Measurements from ENCODE around the gene ADORA3.

Gene ADORA3

DNA sequence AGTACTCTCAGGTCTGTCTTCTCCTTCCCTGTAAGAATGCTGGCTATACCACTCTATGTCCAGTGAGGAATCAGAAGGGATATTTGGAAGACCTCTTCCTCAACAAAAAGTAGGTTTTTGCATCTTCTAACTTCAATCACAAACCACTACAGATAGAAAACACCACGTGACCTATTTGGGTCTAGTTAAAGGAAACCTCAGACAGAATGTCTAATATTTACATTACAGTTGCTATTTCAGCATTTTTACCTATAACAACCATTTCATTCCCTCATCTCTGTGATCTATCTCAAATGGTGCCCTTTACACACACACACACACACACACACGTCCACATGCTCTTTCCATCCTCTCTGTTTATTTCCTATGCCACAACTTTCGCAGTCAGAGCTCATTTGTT lies 7.9 kb upstream of the ADORA3 start:
- DNase-seq (ENCODE audit: low read depth in 1 of 2, low spot score in 1 of 2), result no peak
- TF ChIP-seq, protein P1, sequence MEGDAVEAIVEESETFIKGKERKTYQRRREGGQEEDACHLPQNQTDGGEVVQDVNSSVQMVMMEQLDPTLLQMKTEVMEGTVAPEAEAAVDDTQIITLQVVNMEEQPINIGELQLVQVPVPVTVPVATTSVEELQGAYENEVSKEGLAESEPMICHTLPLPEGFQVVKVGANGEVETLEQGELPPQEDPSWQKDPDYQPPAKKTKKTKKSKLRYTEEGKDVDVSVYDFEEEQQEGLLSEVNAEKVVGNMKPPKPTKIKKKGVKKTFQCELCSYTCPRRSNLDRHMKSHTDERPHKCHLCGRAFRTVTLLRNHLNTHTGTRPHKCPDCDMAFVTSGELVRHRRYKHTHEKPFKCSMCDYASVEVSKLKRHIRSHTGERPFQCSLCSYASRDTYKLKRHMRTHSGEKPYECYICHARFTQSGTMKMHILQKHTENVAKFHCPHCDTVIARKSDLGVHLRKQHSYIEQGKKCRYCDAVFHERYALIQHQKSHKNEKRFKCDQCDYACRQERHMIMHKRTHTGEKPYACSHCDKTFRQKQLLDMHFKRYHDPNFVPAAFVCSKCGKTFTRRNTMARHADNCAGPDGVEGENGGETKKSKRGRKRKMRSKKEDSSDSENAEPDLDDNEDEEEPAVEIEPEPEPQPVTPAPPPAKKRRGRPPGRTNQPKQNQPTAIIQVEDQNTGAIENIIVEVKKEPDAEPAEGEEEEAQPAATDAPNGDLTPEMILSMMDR (IDR thresholded peaks at IDR 0.05; ENCODE audit: insufficient read depth, low read length), result no peak
- TF ChIP-seq SPI1 (IDR thresholded peaks at IDR 0.05; ENCODE audit: borderline replicate concordance, low read depth) (no peak), GABPA (IDR thresholded peaks at IDR 0.05; ENCODE audit: low read depth) (no peak), POLR2AphosphoS5 (IDR thresholded peaks at IDR 0.05; ENCODE audit: low read depth) (no peak)
- TF ChIP-seq, protein P2, sequence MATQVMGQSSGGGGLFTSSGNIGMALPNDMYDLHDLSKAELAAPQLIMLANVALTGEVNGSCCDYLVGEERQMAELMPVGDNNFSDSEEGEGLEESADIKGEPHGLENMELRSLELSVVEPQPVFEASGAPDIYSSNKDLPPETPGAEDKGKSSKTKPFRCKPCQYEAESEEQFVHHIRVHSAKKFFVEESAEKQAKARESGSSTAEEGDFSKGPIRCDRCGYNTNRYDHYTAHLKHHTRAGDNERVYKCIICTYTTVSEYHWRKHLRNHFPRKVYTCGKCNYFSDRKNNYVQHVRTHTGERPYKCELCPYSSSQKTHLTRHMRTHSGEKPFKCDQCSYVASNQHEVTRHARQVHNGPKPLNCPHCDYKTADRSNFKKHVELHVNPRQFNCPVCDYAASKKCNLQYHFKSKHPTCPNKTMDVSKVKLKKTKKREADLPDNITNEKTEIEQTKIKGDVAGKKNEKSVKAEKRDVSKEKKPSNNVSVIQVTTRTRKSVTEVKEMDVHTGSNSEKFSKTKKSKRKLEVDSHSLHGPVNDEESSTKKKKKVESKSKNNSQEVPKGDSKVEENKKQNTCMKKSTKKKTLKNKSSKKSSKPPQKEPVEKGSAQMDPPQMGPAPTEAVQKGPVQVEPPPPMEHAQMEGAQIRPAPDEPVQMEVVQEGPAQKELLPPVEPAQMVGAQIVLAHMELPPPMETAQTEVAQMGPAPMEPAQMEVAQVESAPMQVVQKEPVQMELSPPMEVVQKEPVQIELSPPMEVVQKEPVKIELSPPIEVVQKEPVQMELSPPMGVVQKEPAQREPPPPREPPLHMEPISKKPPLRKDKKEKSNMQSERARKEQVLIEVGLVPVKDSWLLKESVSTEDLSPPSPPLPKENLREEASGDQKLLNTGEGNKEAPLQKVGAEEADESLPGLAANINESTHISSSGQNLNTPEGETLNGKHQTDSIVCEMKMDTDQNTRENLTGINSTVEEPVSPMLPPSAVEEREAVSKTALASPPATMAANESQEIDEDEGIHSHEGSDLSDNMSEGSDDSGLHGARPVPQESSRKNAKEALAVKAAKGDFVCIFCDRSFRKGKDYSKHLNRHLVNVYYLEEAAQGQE (IDR thresholded peaks at IDR 0.05; ENCODE audit: insufficient replicate concordance, low read depth), result no peak

DNA sequence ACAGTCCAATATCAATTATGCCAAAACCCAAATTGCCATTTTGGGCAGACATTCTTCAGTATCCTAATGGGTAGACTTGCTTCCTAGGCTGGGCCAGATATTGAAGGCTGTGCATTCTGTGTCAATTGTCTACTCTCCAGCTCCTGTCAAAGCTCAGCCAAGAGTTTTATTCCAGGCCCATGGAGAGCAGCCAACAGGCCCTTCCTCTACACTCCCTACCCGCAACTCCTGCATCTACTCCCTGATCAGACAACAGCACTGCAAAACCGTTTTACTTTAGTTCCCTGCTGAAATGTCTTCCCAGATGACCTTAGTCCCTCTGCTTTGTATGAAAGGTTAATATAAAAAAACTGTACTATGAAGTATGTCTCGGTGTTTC lies 6.6 kb upstream of the ADORA3 start:
- TF ChIP-seq SPI1 (IDR thresholded peaks at IDR 0.05; ENCODE audit: borderline replicate concordance, low read depth) (no peak), POLR2AphosphoS5 (IDR thresholded peaks at IDR 0.05; ENCODE audit: low read depth) (no peak), GABPA (IDR thresholded peaks at IDR 0.05; ENCODE audit: low read depth) (no peak)
- TF ChIP-seq, protein P2 (IDR thresholded peaks at IDR 0.05; ENCODE audit: insufficient replicate concordance, low read depth), result no peak
- TF ChIP-seq, protein P1 (IDR thresholded peaks at IDR 0.05; ENCODE audit: insufficient read depth, low read length), result no peak
- no peak overlapping the region for H3K27ac ChIP-seq (replicated peaks)
- H3K4me3 ChIP-seq (replicated peaks; ENCODE audit: insufficient read depth, low read length), result no peak overlapping the region
- no peak for DNase-seq (ENCODE audit: low read depth in 1 of 2, low spot score in 1 of 2)
- H3K27me3 ChIP-seq (ENCODE audit: insufficient read depth, poor library complexity, severe bottlenecking), result no peaks in the 10 kb centered on the region

More for the DNA sequence above, 7.9 kb upstream of the ADORA3 start:
- Histone ChIP-seq H3K27ac (replicated peaks) (no peak overlapping the region), H3K27me3 (ENCODE audit: insufficient read depth, poor library complexity, severe bottlenecking) (no peaks in the 10 kb centered on the region), H3K4me3 (replicated peaks; ENCODE audit: insufficient read depth, low read length) (no peak overlapping the region)

DNA sequence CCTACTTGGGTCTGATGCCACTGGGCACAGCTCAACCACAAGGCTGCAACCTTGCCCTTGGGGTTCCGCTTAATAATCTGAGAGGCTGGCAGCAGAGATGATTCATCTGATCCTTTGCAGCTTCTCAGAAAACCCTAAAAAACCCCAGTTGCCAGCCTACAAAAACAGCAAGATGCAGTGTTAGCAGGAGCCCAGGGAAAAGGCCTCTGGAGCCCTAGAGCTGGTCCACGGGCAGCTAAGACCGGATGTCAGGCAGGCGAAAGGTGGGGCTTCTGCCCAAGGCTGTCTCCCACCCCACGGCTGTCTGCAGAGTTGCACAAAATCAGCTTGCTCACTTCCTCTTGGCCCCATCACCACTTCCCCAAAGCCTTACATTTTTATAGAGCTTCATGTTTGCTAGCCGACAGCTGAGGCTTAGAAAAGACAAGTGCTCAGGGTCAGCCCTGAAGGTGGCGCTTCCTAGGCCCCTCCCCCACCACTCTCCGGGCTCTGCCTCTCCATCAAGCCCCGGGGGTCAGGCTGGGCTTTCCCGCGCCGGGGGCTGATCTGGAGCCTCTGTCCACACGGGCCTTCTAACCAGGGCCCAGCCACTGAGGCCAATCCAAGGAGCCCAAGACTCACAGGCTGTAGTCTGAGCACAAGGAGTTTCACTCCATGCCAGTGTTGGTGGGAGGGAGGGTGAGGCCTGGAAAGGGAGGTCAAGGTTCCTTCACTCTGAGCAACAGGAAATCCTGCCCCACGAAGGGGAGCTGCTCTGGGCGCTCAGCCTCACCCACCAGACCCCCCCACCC lies 4.2 kb upstream of the ADORA3 start:
- TF ChIP-seq, protein P1 (IDR thresholded peaks at IDR 0.05; ENCODE audit: insufficient read depth, low read length), result no peak
- TF ChIP-seq GABPA (IDR thresholded peaks at IDR 0.05; ENCODE audit: low read depth) (peak; percentile 63), SPI1 (IDR thresholded peaks at IDR 0.05; ENCODE audit: borderline replicate concordance, low read depth) (peak; percentile 100), POLR2AphosphoS5 (IDR thresholded peaks at IDR 0.05; ENCODE audit: low read depth) (peak; percentile 71; the same call in 1 of the 2 replicates)
- TF ChIP-seq, protein P2 (IDR thresholded peaks at IDR 0.05; ENCODE audit: insufficient replicate concordance, low read depth), result no peak
- Histone ChIP-seq H3K27ac (replicated peaks) (peak overlapping the region; percentile 96), H3K27me3 (ENCODE audit: insufficient read depth, poor library complexity, severe bottlenecking) (no peaks in the 10 kb centered on the region), H3K4me3 (replicated peaks; ENCODE audit: insufficient read depth, low read length) (peak overlapping the region; percentile 10)
- DNase-seq (ENCODE audit: low read depth in 1 of 2, low spot score in 1 of 2), result peak; percentile 97 to 99

All from HL-60 (cell line).